ENCODE data around the gene SASH1.

Gene SASH1

GRCh38 chr6:148598724-148599123 lies 256.1 kb downstream of the SASH1 start:
- no peak for DNase-seq

GRCh38 chr6:148599967-148600426 lies 257.4 kb downstream of the SASH1 start:
- no peak for DNase-seq

All from stimulated activated CD4-positive, alpha-beta T cell treated with anti-CD3 and anti-CD28 coated beads, Interleukin-4, amount 100 ng/mL, for 4 hours (primary cell).